Liver (tissue), 9 donors: ENCODE results near the gene PRMT5. TPM values are rescaled to one million over a fixed set of nuclear protein-coding genes. Genes with fewer than 3 reads are reported as not detected.

Experiments used
- DNase-seq: peaks from one replicate; pipeline ENCODE4 v3.0.0-alpha.2; 2017; ENCODE audit warnings: low spot score
- H3K27ac ChIP-seq, 2 donors: one replicate each; pipeline ENCODE4 v1.7.0; 2013; ENCODE audit warnings: inconsistent platforms in 2 of 2, low read length in 2 of 2, control low read depth in 1 of 2, low read depth in 1 of 2, mild to moderate bottlenecking in 1 of 2
- H3K27me3 ChIP-seq, 4 donors: one replicate each; pipeline versions ENCODE4 v1.6.1 to v1.7.0; 2013; ENCODE audit warnings: low read length in 3 of 4, inconsistent platforms in 1 of 4, mild to moderate bottlenecking in 1 of 4, moderate library complexity in 1 of 4; ENCODE audit not compliant: control insufficient read depth in 4 of 4, insufficient read depth in 4 of 4
- H3K36me3 ChIP-seq, 4 donors: one replicate each; pipeline versions ENCODE4 v1.6.1 to v1.7.0; 2013; ENCODE audit warnings: low read length in 3 of 4, mild to moderate bottlenecking in 3 of 4, low read depth in 1 of 4, moderate library complexity in 1 of 4; ENCODE audit not compliant: control insufficient read depth in 4 of 4, insufficient read depth in 3 of 4
- H3K4me1 ChIP-seq, 4 donors: one replicate each; pipeline versions ENCODE4 v1.6.1 to v1.7.0; 2013; ENCODE audit warnings: low read length in 3 of 4, mild to moderate bottlenecking in 3 of 4, moderate library complexity in 1 of 4; ENCODE audit not compliant: control insufficient read depth in 4 of 4, insufficient read depth in 4 of 4
- H3K4me3 ChIP-seq, 3 donors: one replicate each; pipeline versions ENCODE4 v1.6.1 to v1.7.0; 2013; ENCODE audit warnings: low read length in 3 of 3, control low read depth in 1 of 3, low read depth in 1 of 3, mild to moderate bottlenecking in 1 of 3
- H3K9ac ChIP-seq, 2 donors: one replicate each; pipeline ENCODE4 v1.7.0; 2013; ENCODE audit warnings: low read length in 2 of 2, mild to moderate bottlenecking in 2 of 2, moderate library complexity in 2 of 2, control low read depth in 1 of 2, low read depth in 1 of 2
- H3K9me3 ChIP-seq, 4 donors: one replicate each; pipeline versions ENCODE4 v1.6.1 to v1.7.0; 2013; ENCODE audit warnings: low read length in 3 of 4; ENCODE audit not compliant: control insufficient read depth in 4 of 4
- CTCF ChIP-seq: fragments of 150-350 bp; IDR thresholded peaks from 2 replicates; pipeline ENCODE4 v1.5.1; 2017; ENCODE audit warnings: improper control_type of control experiment, low read depth, low read length; ENCODE audit not compliant: missing input control
- FOXA1 ChIP-seq: IDR thresholded peaks from 2 replicates; pipeline ENCODE4 v1.6.1; 2016; ENCODE audit warnings: antibody characterized with exemption
- FOXA2 ChIP-seq: IDR thresholded peaks from 2 replicates; pipeline ENCODE4 v1.6.1; 2016; ENCODE audit warnings: antibody characterized with exemption
- GABPA ChIP-seq, 2 donors: IDR thresholded peaks in 1 of 2; conservative IDR thresholded peaks in 1 of 2; 2 replicates each; pipeline ENCODE4 v1.6.1; 2016; ENCODE audit warnings: antibody characterized with exemption in 2 of 2, mild to moderate bottlenecking in 1 of 2, moderate library complexity in 1 of 2
- HNF4A ChIP-seq, 2 donors: conservative IDR thresholded peaks; 2 replicates each; pipeline ENCODE4 v1.6.1; 2016; ENCODE audit warnings: antibody characterized with exemption in 2 of 2, mild to moderate bottlenecking in 2 of 2
- HNF4G ChIP-seq: IDR thresholded peaks from 2 replicates; pipeline ENCODE4 v1.6.1; 2016; ENCODE audit warnings: antibody characterized with exemption
- JUND ChIP-seq, 2 donors: IDR thresholded peaks; 2 replicates each; pipeline ENCODE4 v1.6.1; 2016; ENCODE audit warnings: antibody characterized with exemption in 2 of 2
- RAD21 ChIP-seq, 2 donors: IDR thresholded peaks; 2 replicates each; pipeline ENCODE4 v1.6.1; 2016; ENCODE audit warnings: antibody characterized with exemption in 2 of 2, mild to moderate bottlenecking in 2 of 2
- REST ChIP-seq: IDR thresholded peaks from 2 replicates; pipeline ENCODE4 v1.6.1; 2016; ENCODE audit warnings: antibody characterized with exemption, mild to moderate bottlenecking
- RXRA ChIP-seq, 2 donors: IDR thresholded peaks; 2 replicates each; pipeline ENCODE4 v1.6.1; 2017 to 2018; ENCODE audit warnings: antibody characterized with exemption in 2 of 2, mild to moderate bottlenecking in 1 of 2
- SP1 ChIP-seq: IDR thresholded peaks from 2 replicates; pipeline ENCODE4 v1.6.1; 2018; ENCODE audit warnings: antibody characterized with exemption, mild to moderate bottlenecking
- TAF1 ChIP-seq: conservative IDR thresholded peaks from 2 replicates; pipeline ENCODE4 v1.6.1; 2016; ENCODE audit warnings: antibody characterized with exemption, mild to moderate bottlenecking
- YY1 ChIP-seq: IDR thresholded peaks from 2 replicates; pipeline ENCODE4 v1.6.1; 2016; ENCODE audit warnings: antibody characterized with exemption, mild to moderate bottlenecking
- ZBTB33 ChIP-seq: IDR thresholded peaks from 2 replicates; pipeline ENCODE4 v1.6.1; 2016; ENCODE audit warnings: antibody characterized with exemption
- WGBS: extraction: QIAGEN DNeasy Blood & Tissue Kit; methylation state at CpG from one replicate; pipeline ENCODE4 v1.1.7; 2013; 5-methylcytosine and 5-hydroxymethylcytosine counted together
- polyA plus RNA-seq, 2 donors: library from polyadenylated mRNA; stranded (reverse) in 1 of 2; unstranded in 1 of 2; fragments of 200-250 nt in 1 of 2; fragments of >200 nt in 1 of 2; fragmentation: Nextera tagmentation in 1 of 2; extraction: Ambion mirVana in 1 of 2; gene quantifications; one replicate each; pipeline versions ENCODE4 v1.2.1 to v1.2.3, GENCODE V29; 2013 to 2015
- total RNA-seq, 2 donors: library from RNA; depleted of rRNA; stranded (reverse); fragments of >200 nt; gene quantifications; one replicate each; pipeline ENCODE4 v1.2.3, GENCODE V29; 2014
- TF ChIP-seq, protein P1 (sequence below): IDR thresholded peaks from 2 replicates; pipeline ENCODE4 v1.6.1; 2016; ENCODE audit warnings: antibody characterized with exemption
- TF ChIP-seq, protein P2 (sequence below): IDR thresholded peaks from 2 replicates; pipeline ENCODE4 v1.6.1; 2016; ENCODE audit warnings: antibody characterized with exemption
- donor health status: healthy.
- donor health status: healthy.
- donor health status: healthy.
- donor health status: healthy.
- donor health status: healthy.

PRMT5 gene
- total and polyA plus RNA-seq, 4 donors, result 14.1 to 28.2 (median 26.8) TPM

- Histone ChIP-seq H3K9me3 (no peaks in the 10 kb centered on the region), H3K4me3 (peak overlapping the region; percentile 66 to 98 (median 78)), H3K36me3 (peaks cover 0 to 21% (median 19%) of the 10 kb centered on the region in 4 donors), H3K9ac (peak overlapping the region; percentile 87 to 88), H3K27ac (peak overlapping the region; percentile 88 to 89), H3K27me3 (no peaks in the 10 kb centered on the region), H3K4me1 (peaks cover 0 to 22% (median 13%) of the 10 kb centered on the region in 4 donors)
- no peak for TF ChIP-seq FOXA2
- TF ChIP-seq YY1, result no peak
- TF ChIP-seq FOXA1, result no peak
- TF ChIP-seq GABPA (IDR thresholded peaks at IDR 0.05 in 1 of 2, conservative IDR thresholded peaks at IDR 0.05 in 1 of 2), result no peak
- TF ChIP-seq, protein P1, sequence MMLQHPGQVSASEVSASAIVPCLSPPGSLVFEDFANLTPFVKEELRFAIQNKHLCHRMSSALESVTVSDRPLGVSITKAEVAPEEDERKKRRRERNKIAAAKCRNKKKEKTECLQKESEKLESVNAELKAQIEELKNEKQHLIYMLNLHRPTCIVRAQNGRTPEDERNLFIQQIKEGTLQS, result no peak
- no peak for TF ChIP-seq ZBTB33
- TF ChIP-seq RAD21 (IDR thresholded peaks at IDR 0.05), result no peak
- TF ChIP-seq, protein P2, sequence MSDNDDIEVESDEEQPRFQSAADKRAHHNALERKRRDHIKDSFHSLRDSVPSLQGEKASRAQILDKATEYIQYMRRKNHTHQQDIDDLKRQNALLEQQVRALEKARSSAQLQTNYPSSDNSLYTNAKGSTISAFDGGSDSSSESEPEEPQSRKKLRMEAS, result no peak
- no peak for TF ChIP-seq CTCF
- no peak for TF ChIP-seq RXRA (IDR thresholded peaks at IDR 0.05)
- TF ChIP-seq SP1, result no peak
- TF ChIP-seq REST, result no peak
- 25% methylated on average over 12 of the region's 12 CpGs for WGBS
- no peak for DNase-seq
Observed at GRCh38 chr14:22928237-22929103, 706 bp downstream of the PRMT5 start.

GRCh38 chr14:22926316-22926715 lies 2.9 kb downstream of the PRMT5 start:
- no peak overlapping the region for H3K27ac ChIP-seq
- no peak for TF ChIP-seq TAF1
- no peak for TF ChIP-seq FOXA2
- no peak for TF ChIP-seq GABPA (IDR thresholded peaks at IDR 0.05 in 1 of 2, conservative IDR thresholded peaks at IDR 0.05 in 1 of 2)
- no peak for TF ChIP-seq HNF4G
- no peak for TF ChIP-seq HNF4A (conservative IDR thresholded peaks at IDR 0.05)
- TF ChIP-seq, protein P2, result no peak
- no peak for TF ChIP-seq CTCF
- no peak for TF ChIP-seq REST
- TF ChIP-seq JUND (IDR thresholded peaks at IDR 0.05), result no peak

More at GRCh38 chr14:22926316-22926715, 2.9 kb downstream of the PRMT5 start:
- no peak overlapping the region for H3K4me3 ChIP-seq
- H3K27me3 ChIP-seq, result no peaks in the 10 kb centered on the region
- DNase-seq, result no peak
- H3K4me1 ChIP-seq, result peaks cover 0 to 22% (median 13%) of the 10 kb centered on the region in 4 donors
- peaks cover 4 to 36% (median 30%) of the 10 kb centered on the region in 4 donors for H3K36me3 ChIP-seq
- WGBS, result 88% methylated on average over 4 of the region's 4 CpGs
- H3K9ac ChIP-seq, result no peak overlapping the region
- H3K9me3 ChIP-seq, result no peaks in the 10 kb centered on the region
